Measurements from ENCODE around the gene GDF10.
A peak's percentile ranks its signal among the peaks of the same experiment; 100 is the strongest.

GDF10 gene

DNA sequence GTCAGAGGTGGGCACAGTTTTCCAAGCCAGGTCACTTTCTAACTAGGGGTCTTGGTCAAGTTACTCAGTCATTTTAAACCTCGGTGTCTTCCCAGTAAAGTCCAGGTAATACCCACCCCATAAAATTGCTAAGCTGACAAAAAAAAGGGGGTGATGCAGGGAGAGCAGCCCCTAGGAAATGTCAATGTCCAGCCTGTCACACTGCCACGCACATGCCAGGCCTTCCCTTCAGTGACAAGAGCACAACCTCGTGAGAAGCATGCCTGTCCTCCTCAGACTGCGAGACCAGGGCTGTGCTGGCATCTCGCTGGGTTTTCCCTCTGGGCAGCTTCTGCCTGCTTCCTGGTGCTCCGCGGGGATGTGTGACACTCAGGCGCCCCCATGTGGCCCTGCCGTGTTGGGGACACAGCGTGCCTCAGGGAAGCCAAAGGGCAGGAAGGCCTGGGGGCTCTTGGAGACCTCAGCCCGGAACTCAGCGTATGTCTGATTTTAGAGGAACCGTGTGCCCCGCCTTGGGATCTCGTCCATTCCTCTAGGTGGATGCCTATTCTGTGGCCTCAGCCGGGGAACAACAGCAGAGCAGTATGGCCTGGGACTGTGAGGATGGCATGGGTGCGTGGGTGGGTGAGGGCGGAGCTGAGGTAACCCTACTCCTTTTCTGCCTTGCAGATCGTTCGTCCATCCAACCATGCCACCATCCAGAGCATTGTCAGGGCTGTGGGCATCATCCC is 12.1 kb downstream of the GDF10 start:
- Mint-ChIP-seq H3K9me3 (no peaks in the 10 kb centered on the region), H3K27ac (peak overlapping the region; percentile 26 to 34), H3K27me3 (no peaks in the 10 kb centered on the region), H3K4me3 (peak overlapping the region in 1 of 2 donors; percentile 44), H3K4me1 (peaks cover 23% of the 10 kb centered on the region)
- DNase-seq, result peak; percentile 78 to 85
- peak; percentile 94 for ATAC-seq

DNA sequence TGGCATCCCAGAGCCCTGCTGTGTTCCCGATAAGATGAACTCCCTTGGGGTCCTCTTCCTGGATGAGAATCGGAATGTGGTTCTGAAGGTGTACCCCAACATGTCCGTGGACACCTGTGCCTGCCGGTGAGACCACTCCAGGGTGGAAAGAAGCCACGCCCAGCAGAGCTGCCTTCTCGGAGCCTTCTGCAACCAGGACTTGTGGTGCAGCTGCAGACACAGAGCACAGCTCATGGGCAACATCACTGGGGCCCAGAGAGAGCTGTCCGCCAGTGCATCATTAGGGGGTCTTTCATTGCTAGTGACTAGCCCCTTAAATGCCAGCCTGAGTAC is 12.6 kb downstream of the GDF10 start:
- H3K4me1 Mint-ChIP-seq, result peaks cover 18% of the 10 kb centered on the region
- H3K4me3 Mint-ChIP-seq, result no peak overlapping the region
- no peak for ATAC-seq

DNA sequence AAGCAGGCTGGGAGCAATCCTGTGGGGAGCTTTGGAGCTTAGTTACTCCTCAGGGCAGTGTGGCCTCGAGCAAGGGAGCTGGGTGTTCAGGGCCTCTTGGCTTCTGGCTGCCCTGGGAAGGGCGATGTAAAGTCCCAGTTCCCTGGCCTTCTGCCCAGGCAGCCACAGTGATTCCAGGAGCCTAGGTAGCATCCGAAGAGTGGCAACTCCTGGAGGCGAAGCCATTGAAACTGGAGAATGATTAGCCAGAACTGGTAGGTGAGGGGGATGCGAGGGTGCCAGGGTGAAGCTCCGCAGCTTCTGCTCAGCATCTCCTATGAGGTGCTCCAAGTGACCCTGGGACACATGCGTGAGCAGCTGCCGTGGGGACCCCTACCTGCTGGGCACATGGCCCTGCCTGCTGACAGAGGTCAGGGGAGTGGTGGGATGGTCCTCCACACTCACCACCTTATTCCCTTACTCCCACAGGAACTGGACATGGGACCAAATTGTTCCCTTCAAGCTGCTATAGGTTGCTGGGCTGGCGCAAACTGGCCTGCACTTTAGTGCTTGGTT is 14.5 kb downstream of the GDF10 start:
- Mint-ChIP-seq H3K4me1 (peaks cover 18% of the 10 kb centered on the region), H3K27ac (no peak overlapping the region)
- no peak for DNase-seq

More for the DNA sequence above, 12.6 kb downstream of the GDF10 start:
- Mint-ChIP-seq H3K27ac (no peak overlapping the region), H3K27me3 (no peaks in the 10 kb centered on the region), H3K9me3 (no peaks in the 10 kb centered on the region)
- no peak for DNase-seq

GRCh38 chr10:47315421-47315820 is 15.4 kb downstream of the GDF10 start:
- peaks cover 18% of the 10 kb centered on the region for H3K4me1 Mint-ChIP-seq
- ATAC-seq, result no peak
- H3K27me3 Mint-ChIP-seq, result no peaks in the 10 kb centered on the region
- no peak overlapping the region for H3K27ac Mint-ChIP-seq
- no peak for DNase-seq
- no peaks in the 10 kb centered on the region for H3K9me3 Mint-ChIP-seq
- H3K4me3 Mint-ChIP-seq, result no peak overlapping the region

More for the DNA sequence above, 14.5 kb downstream of the GDF10 start:
- H3K9me3 Mint-ChIP-seq, result no peaks in the 10 kb centered on the region
- H3K4me3 Mint-ChIP-seq, result no peak overlapping the region
- H3K27me3 Mint-ChIP-seq, result no peaks in the 10 kb centered on the region
- no peak for ATAC-seq

DNA sequence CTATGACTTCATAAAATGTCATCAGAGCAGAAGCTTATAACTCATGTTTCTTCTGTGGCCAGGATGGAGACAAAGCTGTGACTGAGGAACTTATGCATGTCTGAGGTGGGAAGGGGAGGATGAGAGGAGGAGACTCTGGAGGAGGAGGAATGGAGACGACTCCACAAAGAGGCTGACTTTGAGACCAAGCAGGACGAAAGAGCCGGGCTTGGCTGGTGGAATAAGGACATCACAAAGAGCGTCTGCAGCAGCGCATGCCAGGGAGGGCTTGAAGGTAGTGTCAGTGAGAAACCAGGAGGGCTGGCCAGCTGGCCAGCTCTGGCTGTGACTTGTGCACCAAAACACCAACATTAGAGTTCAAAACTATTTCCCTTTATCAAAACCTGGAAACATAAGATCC is 16.1 kb downstream of the GDF10 start:
- no peaks in the 10 kb centered on the region for H3K9me3 Mint-ChIP-seq

GRCh38 chr10:47317251-47317650 is 17.3 kb downstream of the GDF10 start:
- ATAC-seq, result no peak
- peaks cover 2% of the 10 kb centered on the region for H3K4me1 Mint-ChIP-seq
- no peak for DNase-seq
- no peak overlapping the region for H3K27ac Mint-ChIP-seq
- H3K4me3 Mint-ChIP-seq, result no peak overlapping the region
- no peaks in the 10 kb centered on the region for H3K9me3 Mint-ChIP-seq
- H3K27me3 Mint-ChIP-seq, result peaks cover 11% of the 10 kb centered on the region

More for the DNA sequence above, 16.1 kb downstream of the GDF10 start:
- peaks cover under 1% of the 10 kb centered on the region for H3K27me3 Mint-ChIP-seq
- ATAC-seq (no peak), DNase-seq (no peak)
- peaks cover 14% of the 10 kb centered on the region for H3K4me1 Mint-ChIP-seq
- H3K27ac Mint-ChIP-seq, result no peak overlapping the region
- no peak overlapping the region for H3K4me3 Mint-ChIP-seq

DNA sequence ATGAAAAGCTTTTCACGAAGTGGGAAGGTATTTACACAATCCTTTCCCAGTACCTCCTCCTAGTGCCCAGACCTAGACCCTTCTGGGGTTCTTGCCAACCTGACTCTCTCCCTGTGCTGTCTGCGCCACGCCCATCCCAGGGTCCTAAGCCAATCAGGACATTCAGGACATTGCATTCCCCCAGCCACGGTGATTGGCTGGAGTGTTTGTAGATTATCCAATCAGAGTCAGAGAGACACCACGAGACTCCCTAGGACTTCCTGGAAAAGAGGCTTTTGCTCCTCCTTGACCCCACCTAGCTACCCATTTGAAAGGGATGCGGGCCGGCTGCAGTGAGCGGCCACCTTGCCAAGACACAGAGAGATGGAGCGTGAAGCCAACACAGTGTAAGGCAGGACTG is 18.7 kb downstream of the GDF10 start:
- H3K9me3 Mint-ChIP-seq, result no peaks in the 10 kb centered on the region
- H3K4me1 Mint-ChIP-seq, result no peaks in the 10 kb centered on the region
- DNase-seq, result no peak
- no peak overlapping the region for H3K27ac Mint-ChIP-seq
- H3K4me3 Mint-ChIP-seq, result no peak overlapping the region
- peaks cover 11% of the 10 kb centered on the region for H3K27me3 Mint-ChIP-seq
- no peak for ATAC-seq

DNA sequence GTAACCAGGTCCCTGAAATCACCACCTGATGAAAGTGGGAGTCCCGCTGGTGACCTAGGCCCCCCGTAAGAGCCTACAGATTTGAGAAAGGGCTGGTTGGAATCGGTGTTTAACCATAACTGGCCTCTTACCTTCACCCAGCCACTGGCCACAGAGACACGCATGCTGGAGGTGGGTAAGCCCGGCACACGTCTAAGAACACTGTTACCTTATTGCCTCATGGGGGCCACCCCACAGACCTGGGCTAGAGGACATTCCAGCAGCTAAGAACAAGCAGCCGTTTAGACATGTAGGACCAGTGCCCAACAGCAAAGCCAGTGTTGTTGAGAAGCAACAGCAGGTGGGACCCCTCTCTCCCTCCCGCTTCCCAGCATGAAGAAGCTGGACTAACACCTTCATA is 19.8 kb downstream of the GDF10 start:
- H3K4me3 Mint-ChIP-seq, result no peak overlapping the region

DNA sequence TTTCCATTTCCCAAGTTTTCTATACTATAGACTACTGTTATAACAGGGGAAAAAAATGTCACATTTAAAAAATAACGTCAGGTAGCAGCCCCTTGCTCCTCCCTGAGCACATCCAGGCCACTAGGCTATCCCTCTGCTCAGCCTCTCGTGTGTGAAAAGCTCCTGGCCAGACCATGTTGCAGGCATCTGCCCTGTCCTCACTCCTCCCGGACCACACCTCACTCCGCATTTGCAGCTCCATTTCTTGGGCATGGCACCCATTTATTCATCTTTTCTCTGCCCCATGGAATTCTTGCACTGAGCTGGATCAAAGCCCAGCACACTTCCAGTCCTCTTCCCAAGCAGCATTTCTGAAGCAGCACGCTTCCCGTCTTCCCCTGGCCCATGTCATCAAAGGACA is 20.8 kb downstream of the GDF10 start:
- Mint-ChIP-seq H3K9me3 (no peaks in the 10 kb centered on the region), H3K27me3 (peaks cover 11% of the 10 kb centered on the region), H3K27ac (no peak overlapping the region), H3K4me1 (no peaks in the 10 kb centered on the region), H3K4me3 (no peak overlapping the region)
- DNase-seq (no peak), ATAC-seq (no peak)

More for the DNA sequence above, 19.8 kb downstream of the GDF10 start:
- ATAC-seq, result no peak
- no peak overlapping the region for H3K27ac Mint-ChIP-seq
- H3K4me1 Mint-ChIP-seq, result no peaks in the 10 kb centered on the region
- DNase-seq, result no peak
- no peaks in the 10 kb centered on the region for H3K9me3 Mint-ChIP-seq
- H3K27me3 Mint-ChIP-seq, result peaks cover 11% of the 10 kb centered on the region

DNA sequence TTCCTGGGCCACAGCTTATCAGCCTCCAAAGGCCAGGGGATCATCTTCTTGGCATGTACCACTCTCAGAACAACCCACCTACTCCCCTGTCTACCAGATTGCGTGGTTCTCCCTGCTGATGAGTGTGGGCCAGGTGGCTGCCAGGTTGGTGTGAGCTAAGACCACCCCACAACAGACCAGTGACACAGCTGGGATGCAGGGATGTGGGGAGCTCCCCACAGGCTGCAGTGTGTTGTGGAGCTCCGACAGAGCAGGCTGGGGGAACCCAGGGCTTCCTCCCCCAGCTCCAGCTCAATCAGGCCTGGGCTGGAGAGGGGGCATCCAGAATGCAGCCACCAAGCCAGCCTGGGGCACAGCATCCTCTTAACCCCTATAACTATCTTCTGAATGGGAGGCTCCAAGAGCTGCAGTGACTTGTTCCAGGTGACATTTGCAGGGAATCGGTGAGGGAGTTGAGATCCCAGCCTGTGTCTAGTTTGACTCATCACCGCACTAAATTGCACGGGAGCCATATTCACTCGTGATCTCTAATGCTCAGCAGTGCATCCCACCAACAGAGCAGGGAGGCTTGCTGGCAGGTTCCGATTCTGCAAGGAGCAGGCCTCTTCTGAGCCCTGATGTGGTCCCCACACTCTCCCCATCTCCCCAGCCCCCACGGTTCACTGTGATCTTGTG is 21.7 kb downstream of the GDF10 start:
- no peaks in the 10 kb centered on the region for H3K9me3 Mint-ChIP-seq
- peak overlapping the region in 1 of 2 donors; percentile 86 for H3K27ac Mint-ChIP-seq
- no peak for DNase-seq
- no peak for ATAC-seq
- H3K4me1 Mint-ChIP-seq, result no peaks in the 10 kb centered on the region
- H3K4me3 Mint-ChIP-seq, result no peak overlapping the region
- H3K27me3 Mint-ChIP-seq, result peaks cover 11% of the 10 kb centered on the region

DNA sequence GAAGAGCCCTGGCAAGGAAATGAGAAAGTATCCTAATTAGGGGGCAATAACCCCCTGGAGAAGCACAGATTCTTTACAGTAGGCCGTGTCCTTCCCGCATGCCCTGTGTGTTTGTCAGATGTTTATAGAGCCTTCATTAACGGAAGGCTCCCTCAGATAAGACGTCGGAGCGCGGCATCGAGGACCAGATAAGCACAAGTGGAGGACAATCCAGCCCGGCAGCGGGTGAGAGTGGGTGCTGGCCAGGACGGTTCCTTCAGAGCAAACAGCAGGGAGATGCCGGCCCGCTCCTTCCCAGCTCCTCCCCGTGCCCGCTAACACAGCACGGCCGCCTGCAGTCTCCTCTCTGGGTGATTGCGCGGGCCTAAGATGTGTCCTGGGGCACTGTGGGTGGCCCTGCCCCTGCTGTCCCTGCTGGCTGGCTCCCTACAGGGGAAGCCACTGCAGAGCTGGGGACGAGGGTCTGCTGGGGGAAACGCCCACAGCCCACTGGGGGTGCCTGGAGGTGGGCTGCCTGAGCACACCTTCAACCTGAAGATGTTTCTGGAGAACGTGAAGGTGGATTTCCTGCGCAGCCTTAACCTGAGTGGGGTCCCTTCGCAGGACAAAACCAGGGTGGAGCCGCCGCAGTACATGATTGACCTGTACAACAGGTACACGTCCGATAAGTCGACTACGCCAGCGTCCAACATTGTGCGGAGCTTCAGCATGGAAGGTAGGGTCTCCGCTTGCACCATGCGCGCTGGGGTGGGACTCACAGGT is 22.5 kb downstream of the GDF10 start, which contains the start of gene GDF2:
Gene GDF2 (plus strand): TSS at position 155 of the 762 bp plus-strand sequence. CDS start 215 bp downstream, at position 370.
- peaks cover 11% of the 10 kb centered on the region for H3K27me3 Mint-ChIP-seq
- no peak for ATAC-seq
- no peaks in the 10 kb centered on the region for H3K4me1 Mint-ChIP-seq
- no peak for DNase-seq
- H3K9me3 Mint-ChIP-seq, result no peaks in the 10 kb centered on the region
- H3K27ac Mint-ChIP-seq, result peak within 1 kb of the TSS in 1 of 2 donors; percentile 86
- no peak within 1 kb of the TSS for H3K4me3 Mint-ChIP-seq

- no peak overlapping the region for H3K27ac Mint-ChIP-seq
- peaks cover 11% of the 10 kb centered on the region for H3K27me3 Mint-ChIP-seq
- H3K9me3 Mint-ChIP-seq, result peaks cover 0 to 4% of the 10 kb centered on the region in 2 donors
- DNase-seq, result no peak
- H3K4me3 Mint-ChIP-seq, result no peak overlapping the region
- no peaks in the 10 kb centered on the region for H3K4me1 Mint-ChIP-seq
- ATAC-seq, result no peak
Observed at GRCh38 chr10:47323087-47323486, 23.1 kb downstream of the GDF10 start.

DNA sequence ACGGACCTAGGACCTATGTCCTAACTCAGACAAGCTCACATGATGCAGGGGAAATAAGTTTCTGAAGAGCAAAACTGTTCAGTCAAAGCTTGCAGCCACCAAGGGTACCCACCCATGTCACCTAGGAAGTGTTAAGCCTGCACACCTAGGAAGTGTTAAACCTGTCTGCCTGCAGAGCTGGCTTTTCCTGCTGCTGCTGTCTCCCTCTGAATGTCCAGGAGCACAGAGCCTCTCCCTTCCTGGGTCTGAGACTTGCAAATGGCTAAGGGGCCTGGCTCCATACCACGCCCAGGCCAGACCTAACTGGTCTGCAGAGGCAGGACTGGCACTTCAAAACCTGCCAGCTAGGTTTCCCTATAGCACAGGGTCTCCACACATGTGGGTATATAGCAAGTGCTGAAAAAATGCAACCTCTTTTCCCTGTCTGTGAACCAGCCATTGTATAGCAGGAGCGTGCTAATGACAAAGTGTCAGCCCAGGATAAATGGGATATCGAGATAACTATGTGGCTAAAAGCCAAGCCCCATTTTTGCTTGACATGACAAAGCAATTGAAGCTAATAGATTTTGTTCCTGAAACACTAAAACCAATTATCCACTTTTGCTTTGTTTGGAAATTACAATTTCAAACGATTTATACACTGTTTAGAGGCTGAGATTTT is 23.8 kb downstream of the GDF10 start:
- H3K4me1 Mint-ChIP-seq, result no peaks in the 10 kb centered on the region
- H3K4me3 Mint-ChIP-seq, result no peak overlapping the region
- peaks cover 11% of the 10 kb centered on the region for H3K27me3 Mint-ChIP-seq
- no peak for DNase-seq
- ATAC-seq, result no peak
- no peak overlapping the region for H3K27ac Mint-ChIP-seq
- H3K9me3 Mint-ChIP-seq, result peaks cover 0 to 10% of the 10 kb centered on the region in 2 donors

DNA sequence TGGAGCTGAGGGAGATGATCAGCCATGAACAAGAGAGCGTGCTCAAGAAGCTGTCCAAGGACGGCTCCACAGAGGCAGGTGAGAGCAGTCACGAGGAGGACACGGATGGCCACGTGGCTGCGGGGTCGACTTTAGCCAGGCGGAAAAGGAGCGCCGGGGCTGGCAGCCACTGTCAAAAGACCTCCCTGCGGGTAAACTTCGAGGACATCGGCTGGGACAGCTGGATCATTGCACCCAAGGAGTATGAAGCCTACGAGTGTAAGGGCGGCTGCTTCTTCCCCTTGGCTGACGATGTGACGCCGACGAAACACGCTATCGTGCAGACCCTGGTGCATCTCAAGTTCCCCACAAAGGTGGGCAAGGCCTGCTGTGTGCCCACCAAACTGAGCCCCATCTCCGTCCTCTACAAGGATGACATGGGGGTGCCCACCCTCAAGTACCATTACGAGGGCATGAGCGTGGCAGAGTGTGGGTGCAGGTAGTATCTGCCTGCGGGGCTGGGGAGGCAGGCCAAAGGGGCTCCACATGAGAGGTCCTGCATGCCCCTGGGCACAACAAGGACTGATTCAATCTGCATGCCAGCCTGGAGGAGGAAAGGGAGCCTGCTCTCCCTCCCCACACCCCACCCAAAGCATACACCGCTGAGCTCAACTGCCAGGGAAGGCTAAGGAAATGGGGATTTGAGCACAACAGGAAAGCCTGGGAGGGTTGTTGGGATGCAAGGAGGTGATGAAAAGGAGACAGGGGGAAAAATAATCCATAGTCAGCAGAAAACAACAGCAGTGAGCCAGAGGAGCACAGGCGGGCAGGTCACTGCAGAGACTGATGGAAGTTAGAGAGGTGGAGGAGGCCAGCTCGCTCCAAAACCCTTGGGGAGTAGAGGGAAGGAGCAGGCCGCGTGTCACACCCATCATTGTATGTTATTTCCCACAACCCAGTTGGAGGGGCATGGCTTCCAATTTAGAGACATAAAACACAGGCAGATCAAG is 25.6 kb downstream of the GDF10 start:
- H3K4me3 Mint-ChIP-seq, result no peak overlapping the region
- no peaks in the 10 kb centered on the region for H3K4me1 Mint-ChIP-seq
- peaks cover 11% of the 10 kb centered on the region for H3K27me3 Mint-ChIP-seq
- peak overlapping the region in 1 of 2 donors; percentile 74 for H3K27ac Mint-ChIP-seq
- no peak for ATAC-seq
- peaks cover 0 to 10% of the 10 kb centered on the region in 2 donors for H3K9me3 Mint-ChIP-seq
- DNase-seq, result no peak
